Liver (tissue), 3 donors: Measurements from ENCODE around the gene FBN2.

ENCODE experiments used
- ATF3 ChIP-seq: IDR thresholded peaks from 2 replicates; pipeline ENCODE4 v1.6.1; 2016; ENCODE audit warnings: antibody characterized with exemption
- CTCF ChIP-seq: fragments of 150-350 bp; IDR thresholded peaks from 2 replicates; pipeline ENCODE4 v1.5.1; 2017; ENCODE audit warnings: improper control_type of control experiment, low read depth, low read length; ENCODE audit not compliant: missing input control
- EGR1 ChIP-seq, 2 donors: IDR thresholded peaks; 2 replicates each; pipeline ENCODE4 v1.6.1; 2016 to 2018; ENCODE audit warnings: antibody characterized with exemption in 2 of 2, low read depth in 2 of 2
- GABPA ChIP-seq, 2 donors: IDR thresholded peaks in 1 of 2; conservative IDR thresholded peaks in 1 of 2; 2 replicates each; pipeline ENCODE4 v1.6.1; 2016; ENCODE audit warnings: antibody characterized with exemption in 2 of 2, mild to moderate bottlenecking in 1 of 2, moderate library complexity in 1 of 2
- JUND ChIP-seq, 2 donors: IDR thresholded peaks; 2 replicates each; pipeline ENCODE4 v1.6.1; 2016; ENCODE audit warnings: antibody characterized with exemption in 2 of 2
- MAX ChIP-seq: IDR thresholded peaks from 2 replicates; pipeline ENCODE4 v1.6.1; 2016; ENCODE audit warnings: antibody characterized with exemption
- RAD21 ChIP-seq, 2 donors: IDR thresholded peaks; 2 replicates each; pipeline ENCODE4 v1.6.1; 2016; ENCODE audit warnings: antibody characterized with exemption in 2 of 2, mild to moderate bottlenecking in 2 of 2
- REST ChIP-seq: IDR thresholded peaks from 2 replicates; pipeline ENCODE4 v1.6.1; 2016; ENCODE audit warnings: antibody characterized with exemption, mild to moderate bottlenecking
- TAF1 ChIP-seq: conservative IDR thresholded peaks from 2 replicates; pipeline ENCODE4 v1.6.1; 2016; ENCODE audit warnings: antibody characterized with exemption, mild to moderate bottlenecking
- YY1 ChIP-seq: IDR thresholded peaks from 2 replicates; pipeline ENCODE4 v1.6.1; 2016; ENCODE audit warnings: antibody characterized with exemption, mild to moderate bottlenecking
- donor health status: healthy.
- donor health status: healthy.

GRCh38 chr5:128328007-128328406 lies 210.0 kb downstream of the FBN2 start:
- no peak for TF ChIP-seq CTCF
- TF ChIP-seq GABPA (IDR thresholded peaks at IDR 0.05 in 1 of 2, conservative IDR thresholded peaks at IDR 0.05 in 1 of 2), result no peak
- no peak for TF ChIP-seq JUND (IDR thresholded peaks at IDR 0.05)
- TF ChIP-seq TAF1, result no peak
- TF ChIP-seq REST, result no peak
- TF ChIP-seq YY1, result no peak
- TF ChIP-seq RAD21 (IDR thresholded peaks at IDR 0.05), result no peak
- TF ChIP-seq MAX, result no peak
- TF ChIP-seq ATF3, result no peak
- TF ChIP-seq EGR1 (IDR thresholded peaks at IDR 0.05; ENCODE audit: low read depth in 2 of 2), result no peak
